Activated naive CD4-positive, alpha-beta T cell treated with anti-CD3 and anti-CD28 coated beads for 36 hours (primary cell): Measurements from ENCODE around the gene ARHGAP23. TPM values are rescaled to one million over a fixed set of nuclear protein-coding genes. Genes with fewer than 3 reads are reported as not detected.

Experiments used
- total RNA-seq, 2 experiments: library from RNA; stranded (reverse); gene quantifications; one replicate each; pipeline ENCODE4 v1.2.3, GENCODE V29; 2021

ARHGAP23 gene
- total RNA-seq, 2 experiments from 2014 or later: 0.52 to 1.0 TPM

Other genes starting within 250 kb of the ARHGAP23 start
- gene TBC1D3, start 235.9 kb upstream of the ARHGAP23 start, total RNA-seq: not detected
- 10 to 100 TPM; 55.5 to 60.8 TPM for gene MRPL45, start 131.3 kb upstream of the ARHGAP23 start, total RNA-seq
- gene GPR179, start 84.5 kb upstream of the ARHGAP23 start, total RNA-seq: under 1 TPM; 0.02 to 0.07 TPM
- gene SOCS7, start 76.6 kb upstream of the ARHGAP23 start, total RNA-seq: 10 to 100 TPM; 22.1 to 25.1 TPM
- under 1 TPM; 0.67 to 0.94 TPM for gene SRCIN1, start 177.5 kb downstream of the ARHGAP23 start, total RNA-seq
- gene EPOP, start 246.5 kb downstream of the ARHGAP23 start, total RNA-seq: 10 to 100 TPM; 17.6 to 19.2 TPM